Measurements from ENCODE around the gene GARIN5B. TPM values are rescaled to one million over a fixed set of nuclear protein-coding genes. Genes with fewer than 3 reads are reported as not detected.

Gene GARIN5B
- total RNA-seq, 4 donors from 2014 or later: not detected

DNA sequence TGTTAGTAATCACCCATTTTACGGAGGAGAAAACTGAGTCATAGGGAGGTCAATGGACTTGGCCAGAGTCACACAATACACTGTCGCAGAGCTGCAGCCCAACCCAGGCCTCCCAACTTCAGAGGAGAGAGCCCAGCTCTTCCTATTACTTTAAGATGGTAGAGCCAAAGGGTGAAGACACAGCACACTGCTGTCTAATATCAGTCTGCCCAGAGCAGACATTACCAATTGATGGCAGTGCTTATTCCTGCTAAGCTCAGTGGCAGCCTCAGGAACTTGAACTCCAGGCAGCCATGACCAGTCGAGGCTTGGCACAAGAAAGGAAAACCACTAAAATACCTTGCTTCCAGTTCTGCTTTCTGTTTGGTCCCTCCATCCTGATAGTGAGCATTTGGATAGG is 56.3 kb downstream of the GARIN5B start:
- H3K9me3 ChIP-seq: no peaks in the 10 kb centered on the region
- TF ChIP-seq POLR2A (IDR thresholded peaks at IDR 0.05): no peak
- TF ChIP-seq, protein P1, sequence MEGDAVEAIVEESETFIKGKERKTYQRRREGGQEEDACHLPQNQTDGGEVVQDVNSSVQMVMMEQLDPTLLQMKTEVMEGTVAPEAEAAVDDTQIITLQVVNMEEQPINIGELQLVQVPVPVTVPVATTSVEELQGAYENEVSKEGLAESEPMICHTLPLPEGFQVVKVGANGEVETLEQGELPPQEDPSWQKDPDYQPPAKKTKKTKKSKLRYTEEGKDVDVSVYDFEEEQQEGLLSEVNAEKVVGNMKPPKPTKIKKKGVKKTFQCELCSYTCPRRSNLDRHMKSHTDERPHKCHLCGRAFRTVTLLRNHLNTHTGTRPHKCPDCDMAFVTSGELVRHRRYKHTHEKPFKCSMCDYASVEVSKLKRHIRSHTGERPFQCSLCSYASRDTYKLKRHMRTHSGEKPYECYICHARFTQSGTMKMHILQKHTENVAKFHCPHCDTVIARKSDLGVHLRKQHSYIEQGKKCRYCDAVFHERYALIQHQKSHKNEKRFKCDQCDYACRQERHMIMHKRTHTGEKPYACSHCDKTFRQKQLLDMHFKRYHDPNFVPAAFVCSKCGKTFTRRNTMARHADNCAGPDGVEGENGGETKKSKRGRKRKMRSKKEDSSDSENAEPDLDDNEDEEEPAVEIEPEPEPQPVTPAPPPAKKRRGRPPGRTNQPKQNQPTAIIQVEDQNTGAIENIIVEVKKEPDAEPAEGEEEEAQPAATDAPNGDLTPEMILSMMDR (IDR thresholded peaks at IDR 0.05): no peak
- no peak for DNase-seq
- H3K27me3 ChIP-seq: no peaks in the 10 kb centered on the region
- peaks cover 0 to 8% (median 0%) of the 10 kb centered on the region in 3 donors for H3K36me3 ChIP-seq
- no peak overlapping the region for H3K4me3 ChIP-seq
- 42 to 69% methylated on average over 2 to 3 of the region's 3 CpGs for WGBS, 2 donors
- intact Hi-C loops (cut with DNase I): loop anchor here (10.0 kb wide), 1 partner anchor 68 kb away; the partner anchor contains the start of genes IL11 and TMEM190
- peaks cover 5 to 6% (median 5%) of the 10 kb centered on the region in 3 donors for H3K4me1 ChIP-seq
- H3K27ac ChIP-seq: no peak overlapping the region

DNA sequence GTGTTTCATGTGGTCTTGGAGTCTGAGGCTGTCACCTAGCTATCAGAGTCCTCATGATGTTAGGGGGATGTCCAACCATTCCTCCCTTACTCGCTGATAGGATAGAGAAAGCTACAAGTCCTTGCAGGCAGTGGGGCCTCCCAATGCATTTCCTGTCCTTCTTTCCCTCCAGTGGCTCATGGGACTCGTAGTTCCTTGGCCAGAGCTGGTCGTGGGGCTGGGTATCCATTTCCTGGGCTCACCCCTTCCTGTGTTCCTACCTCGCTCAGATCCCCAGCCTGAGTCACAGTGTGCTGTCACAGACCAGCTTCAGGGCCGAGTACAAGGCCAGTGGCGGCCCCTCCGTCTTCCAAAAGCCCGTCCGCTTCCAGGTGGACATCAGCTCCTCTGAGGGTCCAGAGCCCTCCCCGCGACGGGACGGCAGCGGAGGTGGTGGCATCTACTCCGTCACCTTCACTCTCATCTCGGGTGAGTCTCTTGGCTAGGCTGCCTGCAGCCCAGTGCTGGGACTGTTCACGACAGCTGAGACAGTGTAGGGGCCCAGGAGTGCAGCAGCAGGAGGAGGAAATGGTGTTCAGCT is 57.0 kb downstream of the GARIN5B start:
- Histone ChIP-seq H3K27ac (no peak overlapping the region), H3K9me3 (no peaks in the 10 kb centered on the region), H3K4me3 (no peak overlapping the region), H3K27me3 (no peaks in the 10 kb centered on the region), H3K36me3 (peaks cover 0 to 8% (median 0%) of the 10 kb centered on the region in 3 donors), H3K4me1 (peaks cover 9 to 11% (median 10%) of the 10 kb centered on the region in 3 donors)
- TF ChIP-seq, protein P1 (IDR thresholded peaks at IDR 0.05): no peak
- no peak for TF ChIP-seq POLR2A (IDR thresholded peaks at IDR 0.05)
- no peak for DNase-seq
- intact Hi-C loops (cut with DNase I): loop anchor here (10.0 kb wide), 1 partner anchor 69 kb away; the partner anchor contains the start of genes IL11 and TMEM190
- 86 to 90% methylated on average over 6 to 16 of the region's 17 CpGs for WGBS, 2 donors

DNA sequence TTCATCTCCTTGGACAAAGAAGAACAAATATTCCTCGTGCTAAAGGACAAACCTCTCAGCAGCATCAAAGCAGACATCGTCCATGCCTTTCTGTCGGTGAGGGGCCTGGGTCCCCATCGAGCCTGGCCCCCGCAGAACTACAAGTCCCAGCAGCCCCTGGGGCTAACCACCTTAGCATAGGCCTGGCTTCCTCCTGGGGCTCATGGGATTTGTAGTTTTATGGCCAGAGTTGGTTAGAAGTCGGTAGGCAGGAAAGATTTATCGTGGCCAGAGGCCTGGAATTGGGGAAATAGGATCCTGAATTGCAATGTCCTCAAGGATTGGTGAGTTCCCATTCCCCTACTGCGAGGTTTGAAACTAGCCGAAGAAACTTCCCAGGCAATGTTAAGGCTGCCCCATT is 57.6 kb downstream of the GARIN5B start:
- WGBS, 2 donors: 56 to 78% methylated on average over 5 to 7 of the region's 9 CpGs

DNA sequence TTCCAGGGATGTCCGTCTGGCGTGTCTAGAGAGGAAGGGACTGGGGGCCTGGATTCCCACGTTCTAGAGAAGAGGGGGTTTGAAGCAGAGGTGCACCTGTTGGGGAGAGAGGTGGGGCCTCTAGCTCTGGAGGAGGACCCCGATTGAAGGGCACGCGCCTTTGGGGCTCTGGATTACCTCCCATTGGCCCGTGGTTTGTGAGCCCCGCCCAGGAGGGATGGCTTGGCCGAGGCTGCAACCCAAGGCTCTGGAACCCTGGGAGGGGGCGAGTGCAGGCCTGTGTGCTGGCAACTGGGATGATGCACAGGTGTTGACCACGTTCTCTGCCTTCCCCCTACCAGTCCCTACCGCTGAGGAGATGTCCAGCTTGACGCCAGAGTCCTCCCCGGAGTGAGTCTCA is 58.1 kb downstream of the GARIN5B start:
- DNase-seq: no peak
- intact Hi-C loops (cut with DNase I): loop anchor here (10.0 kb wide), 1 partner anchor 70 kb away; the partner anchor contains the start of genes IL11 and TMEM190
- Histone ChIP-seq H3K4me3 (no peak overlapping the region), H3K27me3 (no peaks in the 10 kb centered on the region), H3K36me3 (peaks cover 0 to 8% (median 0%) of the 10 kb centered on the region in 3 donors), H3K4me1 (peaks cover 9 to 11% (median 10%) of the 10 kb centered on the region in 3 donors), H3K9me3 (no peaks in the 10 kb centered on the region), H3K27ac (no peak overlapping the region)
- TF ChIP-seq, protein P1 (IDR thresholded peaks at IDR 0.05): no peak
- no peak for TF ChIP-seq POLR2A (IDR thresholded peaks at IDR 0.05)
- WGBS, 2 donors: 80% methylated on average over 9 of the region's 14 CpGs; no CpG with 5 or more reads in 1 of the 2 donors

More for the DNA sequence above, 57.6 kb downstream of the GARIN5B start:
- no peak overlapping the region for H3K27ac ChIP-seq
- no peak overlapping the region for H3K4me3 ChIP-seq
- peaks cover 0 to 8% (median 0%) of the 10 kb centered on the region in 3 donors for H3K36me3 ChIP-seq
- intact Hi-C loops (cut with DNase I): loop anchor here (10.0 kb wide), 1 partner anchor 69 kb away; the partner anchor contains the start of genes IL11 and TMEM190
- no peaks in the 10 kb centered on the region for H3K27me3 ChIP-seq
- DNase-seq: no peak
- H3K9me3 ChIP-seq: no peaks in the 10 kb centered on the region
- TF ChIP-seq POLR2A (IDR thresholded peaks at IDR 0.05): no peak
- H3K4me1 ChIP-seq: peaks cover 9 to 11% (median 10%) of the 10 kb centered on the region in 3 donors

Other genes with a start within 250 kb of the GARIN5B start
- 10 to 100 TPM; 35.1 to 89.1 (median 43.7) TPM for gene PPP1R12C, start 245.6 kb downstream of the GARIN5B start, total RNA-seq
- gene TNNT1, start 214.1 kb downstream of the GARIN5B start, total RNA-seq: 10 to 100 TPM in 1 of 4 donors, 1 to 10 TPM in 3; 3.3 to 23.1 (median 6.2) TPM
- not detected for gene TNNI3, start 205.5 kb downstream of the GARIN5B start, total RNA-seq
- gene DNAAF3, start 196.6 kb downstream of the GARIN5B start, total RNA-seq: 1 to 10 TPM in 3 of 4 donors, under 1 TPM in 1; 0.53 to 2.8 (median 1.4) TPM
- gene SYT5, start 183.0 kb downstream of the GARIN5B start, total RNA-seq: under 1 TPM in 1 of 4 donors, not detected in 3; 0.22 TPM
- 1 to 10 TPM in 3 of 4 donors, under 1 TPM in 1; 0.57 to 2.0 (median 1.3) TPM for gene PTPRH, start 153.8 kb downstream of the GARIN5B start, total RNA-seq
- 1 to 10 TPM in 3 of 4 donors, not detected in 1; 1.1 to 3.6 (median 2.2) TPM for gene TMEM86B, start 134.5 kb downstream of the GARIN5B start, total RNA-seq
- 10 to 100 TPM; 30.6 to 59.2 (median 47.4) TPM for gene PPP6R1, start 104.2 kb downstream of the GARIN5B start, total RNA-seq
- 10 to 100 TPM; 27.1 to 40.7 (median 32.4) TPM for gene HSPBP1, start 83.2 kb downstream of the GARIN5B start, total RNA-seq
- gene BRSK1, start 79.3 kb downstream of the GARIN5B start, total RNA-seq: 1 to 10 TPM in 1 of 4 donors, under 1 TPM in 1, not detected in 2; 0.73 to 1.1 TPM
- 1 to 10 TPM in 1 of 4 donors, not detected in 3; 1.7 TPM for gene TMEM150B, start 37.9 kb downstream of the GARIN5B start, total RNA-seq
- gene KMT5C, start 23.4 kb downstream of the GARIN5B start, total RNA-seq: 1 to 10 TPM; 5.3 to 9.9 (median 8.2) TPM
- gene COX6B2, start 8.5 kb downstream of the GARIN5B start, total RNA-seq: 1 to 10 TPM in 1 of 4 donors, under 1 TPM in 2, not detected in 1; 0.66 to 1.4 (median 0.95) TPM
- not detected for gene IL11, start 7.2 kb upstream of the GARIN5B start, total RNA-seq
- gene TMEM190, start 13.6 kb upstream of the GARIN5B start, total RNA-seq: not detected
- 10 to 100 TPM; 11.9 to 41.8 (median 27.1) TPM for gene TMEM238, start 21.0 kb upstream of the GARIN5B start, total RNA-seq
- 100 to 1,000 TPM; 395 to 866 (median 753) TPM for gene RPL28, start 22.7 kb upstream of the GARIN5B start, total RNA-seq
- 10 to 100 TPM; 15.6 to 41.4 (median 31.2) TPM for gene UBE2S, start 44.5 kb upstream of the GARIN5B start, total RNA-seq
- not detected for gene SHISA7, start 80.0 kb upstream of the GARIN5B start, total RNA-seq
- 10 to 100 TPM; 60.5 to 98.1 (median 78.7) TPM for gene ISOC2, start 98.4 kb upstream of the GARIN5B start, total RNA-seq
- not detected for gene C19orf85, start 101.5 kb upstream of the GARIN5B start, total RNA-seq
- 10 to 100 TPM in 1 of 4 donors, 1 to 10 TPM in 3; 4.4 to 22.0 (median 6.8) TPM for gene ZNF628, start 113.4 kb upstream of the GARIN5B start, total RNA-seq
- gene NAT14, start 121.9 kb upstream of the GARIN5B start, total RNA-seq: 1 to 10 TPM; 1.3 to 4.3 (median 2.9) TPM
- gene SSC5D, start 125.2 kb upstream of the GARIN5B start, total RNA-seq: 1 to 10 TPM in 1 of 4 donors, under 1 TPM in 3; 0.40 to 5.0 (median 0.68) TPM
- not detected for gene SBK2, start 173.9 kb upstream of the GARIN5B start, total RNA-seq
- 1 to 10 TPM in 1 of 4 donors, under 1 TPM in 1, not detected in 2; 0.22 to 1.0 TPM for gene SBK3, start 182.3 kb upstream of the GARIN5B start, total RNA-seq
- gene ZNF579, start 217.6 kb upstream of the GARIN5B start, total RNA-seq: 1 to 10 TPM in 3 of 4 donors, under 1 TPM in 1; 0.75 to 3.0 (median 2.2) TPM
- 10 to 100 TPM in 1 of 4 donors, 1 to 10 TPM in 3; 5.8 to 12.7 (median 7.9) TPM for gene FIZ1, start 236.3 kb upstream of the GARIN5B start, total RNA-seq
- 10 to 100 TPM; 17.7 to 25.9 (median 22.9) TPM for gene ZNF524, start 237.0 kb upstream of the GARIN5B start, total RNA-seq
- gene ZNF865, start 242.4 kb upstream of the GARIN5B start, total RNA-seq: 1 to 10 TPM; 2.7 to 5.3 (median 3.3) TPM

All from esophagus squamous epithelium (tissue), 5 donors.